OCI-LY7 (cell line): ENCODE measurements around the gene URM1.
A peak's percentile ranks its signal among the peaks of the same experiment; 100 is the strongest.

ENCODE experiments used
- CTCF ChIP-seq: fragments of 200-600 bp; sonication (generic); conservative IDR thresholded peaks from 2 replicates; pipeline ENCODE4 v1.5.1; 2014; ENCODE audit warnings: mild to moderate bottlenecking, antibody characterized with exemption, low read length, moderate library complexity, mixed read lengths
- EZH2phosphoT487 ChIP-seq: fragments of 200-600 bp; sonication (generic); IDR thresholded peaks from 2 replicates; pipeline ENCODE4 v1.6.1; 2018; ENCODE audit warnings: low read depth, borderline replicate concordance, mild to moderate bottlenecking, mixed run types, antibody characterized with exemption, low read length, moderate library complexity, mixed read lengths

GRCh38 chr9:128409978-128410377 lies 38.8 kb downstream of the URM1 start:
- TF ChIP-seq EZH2phosphoT487, result no peak
- peak; percentile 40 for TF ChIP-seq CTCF
